ENCODE measurements around the gene VWF. TPM values are rescaled to one million over a fixed set of nuclear protein-coding genes. Genes with fewer than 3 reads are reported as not detected.
"Not testable (repeated sequence)": the region's sequence is repeated elsewhere in the genome, so short reads cannot be mapped to it uniquely, and the experiment has no call there.

Gene VWF
- total RNA-seq, 1 experiment from 2014 or later, result not detected

DNA sequence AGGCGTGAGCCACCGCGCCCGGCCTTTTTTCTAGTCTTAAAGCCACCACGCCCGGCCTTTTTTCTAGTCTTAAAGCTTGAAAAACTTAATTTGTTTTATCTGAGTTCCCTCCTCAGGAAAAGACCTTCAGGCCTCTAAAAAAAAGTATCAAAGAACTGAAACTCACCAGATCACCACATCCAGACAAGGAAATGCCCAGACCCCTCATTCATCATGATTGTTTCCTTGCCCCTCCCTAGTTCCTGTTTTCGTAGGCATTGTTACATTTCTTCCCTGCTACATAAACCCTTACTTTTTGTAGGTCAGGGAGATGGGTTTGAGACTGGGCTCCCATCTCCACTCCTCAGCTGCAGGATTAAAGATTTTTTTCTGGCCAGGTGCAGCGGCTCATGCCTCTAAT is 21.1 kb upstream of the VWF start:
- intact Hi-C loops (cut with micrococcal nuclease), result no loop called here
- Histone ChIP-seq H3K4me2 (ENCODE audit: low read length) (no peak overlapping the region), H3K4me3 (ENCODE audit: low read length) (no peak overlapping the region), H2AFZ (ENCODE audit: low read length) (no peak overlapping the region), H3K79me2 (ENCODE audit: low read length) (no peaks in the 10 kb centered on the region), H3K9ac (ENCODE audit: low read length) (no peak overlapping the region), H3K36me3 (ENCODE audit: low read depth, low read length) (no peaks in the 10 kb centered on the region), H4K20me1 (ENCODE audit: low read length) (no peaks in the 10 kb centered on the region), H3K9me3 (ENCODE audit: low read length) (no peaks in the 10 kb centered on the region), H3K4me1 (ENCODE audit: insufficient read depth, low read length) (no peaks in the 10 kb centered on the region), H3K27ac (ENCODE audit: low read length) (no peak overlapping the region), H3K27me3 (ENCODE audit: low read length) (no peaks in the 10 kb centered on the region), H3F3A (ENCODE audit: low read length, unreplicated experiment) (no peaks in the 10 kb centered on the region), H3K9me2 (replicated peaks; ENCODE audit: low read length) (no peaks in the 10 kb centered on the region)
- ChIA-PET CTCF (no interaction called here), POLR2A (ENCODE audit: unreplicated experiment) (no interaction called here)
- ATAC-seq, result no peak
- TF ChIP-seq EZH2 (IDR thresholded peaks at IDR 0.05; ENCODE audit: low read length, unreplicated experiment), result no peak
- TF ChIP-seq, protein P1, sequence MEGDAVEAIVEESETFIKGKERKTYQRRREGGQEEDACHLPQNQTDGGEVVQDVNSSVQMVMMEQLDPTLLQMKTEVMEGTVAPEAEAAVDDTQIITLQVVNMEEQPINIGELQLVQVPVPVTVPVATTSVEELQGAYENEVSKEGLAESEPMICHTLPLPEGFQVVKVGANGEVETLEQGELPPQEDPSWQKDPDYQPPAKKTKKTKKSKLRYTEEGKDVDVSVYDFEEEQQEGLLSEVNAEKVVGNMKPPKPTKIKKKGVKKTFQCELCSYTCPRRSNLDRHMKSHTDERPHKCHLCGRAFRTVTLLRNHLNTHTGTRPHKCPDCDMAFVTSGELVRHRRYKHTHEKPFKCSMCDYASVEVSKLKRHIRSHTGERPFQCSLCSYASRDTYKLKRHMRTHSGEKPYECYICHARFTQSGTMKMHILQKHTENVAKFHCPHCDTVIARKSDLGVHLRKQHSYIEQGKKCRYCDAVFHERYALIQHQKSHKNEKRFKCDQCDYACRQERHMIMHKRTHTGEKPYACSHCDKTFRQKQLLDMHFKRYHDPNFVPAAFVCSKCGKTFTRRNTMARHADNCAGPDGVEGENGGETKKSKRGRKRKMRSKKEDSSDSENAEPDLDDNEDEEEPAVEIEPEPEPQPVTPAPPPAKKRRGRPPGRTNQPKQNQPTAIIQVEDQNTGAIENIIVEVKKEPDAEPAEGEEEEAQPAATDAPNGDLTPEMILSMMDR (conservative IDR thresholded peaks at IDR 0.05; ENCODE audit: low read depth, low read length), result no peak
- no peak for TF ChIP-seq EZH2phosphoT487 (IDR thresholded peaks at IDR 0.05; ENCODE audit: borderline replicate concordance, low read length)
- BruUV-seq (replicated peaks), result no TSS peak
- DNase-seq, result no peak

DNA sequence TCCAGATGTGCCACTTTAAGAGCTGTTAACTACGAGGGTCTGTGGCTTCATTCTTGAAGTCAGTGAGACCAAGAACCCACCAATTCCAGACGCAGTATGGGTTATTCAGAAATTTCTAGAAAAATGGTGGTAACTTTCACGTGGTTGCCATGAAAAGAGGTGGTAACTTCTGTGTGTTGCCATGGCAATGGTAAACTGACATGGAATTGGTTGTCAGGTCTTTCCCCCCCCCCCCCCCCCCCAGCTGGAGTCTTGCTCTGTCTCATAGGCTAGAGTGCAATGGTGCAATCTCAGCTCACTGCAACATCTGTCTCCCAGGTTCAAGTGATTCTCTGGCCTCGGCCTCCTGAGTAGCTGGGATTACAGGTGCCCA is 18.8 kb upstream of the VWF start:
- ATAC-seq (no peak), DNase-seq (no peak)
- no peaks in the 10 kb centered on the region for H3K9me2 ChIP-seq (replicated peaks; ENCODE audit: low read length)
- no peak overlapping the region for H2AFZ ChIP-seq (ENCODE audit: low read length)
- intact Hi-C loops (cut with micrococcal nuclease), result no loop called here
- no peaks in the 10 kb centered on the region for H3K4me1 ChIP-seq (ENCODE audit: insufficient read depth, low read length)
- H3F3A ChIP-seq (ENCODE audit: low read length, unreplicated experiment), result no peaks in the 10 kb centered on the region
- no peaks in the 10 kb centered on the region for H3K36me3 ChIP-seq (ENCODE audit: low read depth, low read length)
- TF ChIP-seq EZH2 (IDR thresholded peaks at IDR 0.05; ENCODE audit: low read length, unreplicated experiment) (no peak), EZH2phosphoT487 (IDR thresholded peaks at IDR 0.05; ENCODE audit: borderline replicate concordance, low read length) (no peak)
- TF ChIP-seq, protein P1 (conservative IDR thresholded peaks at IDR 0.05; ENCODE audit: low read depth, low read length), result no peak
- POLR2A ChIA-PET (ENCODE audit: unreplicated experiment), result no interaction called here
- H3K27ac ChIP-seq (ENCODE audit: low read length), result no peak overlapping the region
- H3K4me2 ChIP-seq (ENCODE audit: low read length), result no peak overlapping the region
- H3K9me3 ChIP-seq (ENCODE audit: low read length), result no peaks in the 10 kb centered on the region
- CTCF ChIA-PET, result no interaction called here
- no peak overlapping the region for H3K9ac ChIP-seq (ENCODE audit: low read length)
- BruUV-seq (replicated peaks), result no TSS peak
- H3K27me3 ChIP-seq (ENCODE audit: low read length), result no peaks in the 10 kb centered on the region
- H3K4me3 ChIP-seq (ENCODE audit: low read length), result no peak overlapping the region
- no peaks in the 10 kb centered on the region for H4K20me1 ChIP-seq (ENCODE audit: low read length)
- no peaks in the 10 kb centered on the region for H3K79me2 ChIP-seq (ENCODE audit: low read length)

DNA sequence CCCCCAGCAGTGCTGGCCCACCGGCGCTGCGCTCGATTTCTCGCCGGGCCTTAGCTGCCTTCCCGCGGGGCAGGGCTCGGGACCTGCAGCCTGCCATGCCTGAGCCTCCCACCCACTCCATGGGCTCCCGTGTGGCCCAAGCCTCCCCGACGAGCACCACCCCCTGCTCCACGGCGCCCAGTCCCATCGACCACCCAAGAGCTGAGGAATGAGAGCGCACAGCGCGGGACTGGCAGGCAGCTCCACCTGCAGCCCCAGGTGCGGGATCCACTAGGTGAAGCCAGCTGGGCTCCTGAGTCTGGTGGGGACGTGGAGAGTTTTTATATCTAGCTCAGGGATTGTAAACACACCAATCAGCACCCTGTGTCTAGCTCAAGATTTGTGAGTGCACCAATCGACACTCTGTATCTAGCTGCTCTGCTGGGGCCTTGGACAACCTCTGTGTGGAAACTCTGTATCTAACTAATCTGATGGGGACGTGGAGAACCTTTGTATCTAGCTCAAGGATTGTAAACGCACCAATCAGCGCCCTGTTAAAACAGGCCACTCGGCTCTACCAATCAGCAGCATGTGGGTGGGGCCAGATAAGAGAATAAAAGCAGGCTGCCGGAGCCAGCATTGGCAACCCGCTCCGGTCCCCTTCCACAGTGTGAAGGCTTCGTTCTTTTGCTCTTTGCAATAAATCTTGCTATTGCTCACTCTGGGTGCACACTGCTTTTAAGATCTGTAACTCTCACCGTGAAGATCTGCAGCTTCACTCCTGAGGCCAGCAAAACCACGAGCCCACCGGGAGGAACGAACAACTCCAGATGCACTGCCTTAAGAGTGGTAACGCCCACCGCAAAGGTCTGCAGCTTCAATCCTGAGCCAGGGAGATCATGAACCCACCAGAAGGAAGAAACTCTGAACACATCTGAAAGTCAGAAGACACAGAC is 18.2 kb upstream of the VWF start:
- H3K9me3 ChIP-seq (ENCODE audit: low read length); H3K4me2 ChIP-seq (ENCODE audit: low read length); H3K4me1 ChIP-seq (ENCODE audit: insufficient read depth, low read length); intact Hi-C loops (cut with micrococcal nuclease); ATAC-seq; BruUV-seq (replicated peaks); H3K9me2 ChIP-seq (replicated peaks; ENCODE audit: low read length); H2AFZ ChIP-seq (ENCODE audit: low read length); H4K20me1 ChIP-seq (ENCODE audit: low read length); CTCF ChIA-PET; H3K79me2 ChIP-seq (ENCODE audit: low read length); H3F3A ChIP-seq (ENCODE audit: low read length, unreplicated experiment); H3K36me3 ChIP-seq (ENCODE audit: low read depth, low read length); H3K27me3 ChIP-seq (ENCODE audit: low read length); DNase-seq; POLR2A ChIA-PET (ENCODE audit: unreplicated experiment); H3K27ac ChIP-seq (ENCODE audit: low read length); H3K9ac ChIP-seq (ENCODE audit: low read length); H3K4me3 ChIP-seq (ENCODE audit: low read length): not testable (repeated sequence)

- H3K36me3 ChIP-seq (ENCODE audit: low read depth, low read length); H3K9me3 ChIP-seq (ENCODE audit: low read length); H3F3A ChIP-seq (ENCODE audit: low read length, unreplicated experiment); H3K27me3 ChIP-seq (ENCODE audit: low read length); H4K20me1 ChIP-seq (ENCODE audit: low read length); H3K4me2 ChIP-seq (ENCODE audit: low read length); H3K9me2 ChIP-seq (replicated peaks; ENCODE audit: low read length); H3K79me2 ChIP-seq (ENCODE audit: low read length); DNase-seq; POLR2A ChIA-PET (ENCODE audit: unreplicated experiment); H3K4me1 ChIP-seq (ENCODE audit: insufficient read depth, low read length); H3K4me3 ChIP-seq (ENCODE audit: low read length); ATAC-seq; H3K27ac ChIP-seq (ENCODE audit: low read length); H3K9ac ChIP-seq (ENCODE audit: low read length); intact Hi-C loops (cut with micrococcal nuclease); CTCF ChIA-PET; BruUV-seq (replicated peaks); H2AFZ ChIP-seq (ENCODE audit: low read length): not testable (repeated sequence)
Measured at GRCh38 chr12:6141731-6142367, 17.4 kb upstream of the VWF start.

All from PC-3 (cell line).